Psoas muscle (tissue), 8 donors: ENCODE data around the gene LRP1-AS. TPM values are rescaled to one million over a fixed set of nuclear protein-coding genes. Genes with fewer than 3 reads are reported as not detected.

Experiments
- ATAC-seq, 4 donors: fragments of 200-7000 bp; cut with Tn5 transposase; one replicate each; pipeline ENCODE4 v1.9.1; 2020; ENCODE audit warnings: moderate library complexity in 3 of 4, mild to moderate bottlenecking in 2 of 4
- DNase-seq, 2 donors: peaks; one replicate each; pipeline ENCODE4 v3.0.0-alpha.2; 2020
- H3K27ac ChIP-seq: fragments of 200-600 bp; one replicate; pipeline ENCODE4 v1.8.0; 2022
- H3K27me3 ChIP-seq, 3 donors: fragments of 200-600 bp in 1 of 3; one replicate each; pipeline versions ENCODE4 v1.6.1 to v1.8.0; 2013 to 2022; ENCODE audit warnings: low read length in 2 of 3, mild to moderate bottlenecking in 2 of 3, moderate library complexity in 1 of 3; ENCODE audit not compliant: insufficient read depth in 3 of 3
- H3K36me3 ChIP-seq, 2 donors: fragments of 200-600 bp in 1 of 2; one replicate each; pipeline versions ENCODE4 v1.6.1 to v1.8.0; 2013 to 2022; ENCODE audit warnings: low read depth in 1 of 2, mild to moderate bottlenecking in 1 of 2, moderate library complexity in 1 of 2; ENCODE audit not compliant: insufficient read depth in 1 of 2
- H3K4me1 ChIP-seq: fragments of 200-600 bp; one replicate; pipeline ENCODE4 v1.8.0; 2022
- H3K4me3 ChIP-seq: fragments of 200-600 bp; one replicate; pipeline ENCODE4 v1.8.0; 2022; ENCODE audit warnings: mild to moderate bottlenecking
- H3K9me3 ChIP-seq: fragments of 200-600 bp; one replicate; pipeline ENCODE4 v1.8.0; 2022
- WGBS, 3 donors: extraction: QIAGEN DNeasy Blood & Tissue Kit; methylation state at CpG; one replicate each; pipeline versions ENCODE4 v1.1.6 to v1.1.7; 2013; 5-methylcytosine and 5-hydroxymethylcytosine counted together
- intact Hi-C, 2 donors: fragments of 100-400 bp; cut with DNase I; formaldehyde crosslinking; loops; one replicate each; pipeline versions ENCODE4 v1.11.0 to v1.14.2; 2022
- long read RNA-seq, 2 donors: library from polyadenylated mRNA; unstranded; transcript quantifications; one replicate each; pipeline ENCODE4 v2.0.0, GENCODE V29; 2021
- polyA plus RNA-seq, 3 donors: library from polyadenylated mRNA; stranded (reverse); fragments of 200-250 nt; gene quantifications; one replicate each; pipeline ENCODE4 v1.2.3, GENCODE V29; 2013
- total RNA-seq, 4 donors: library from RNA; stranded (reverse); fragmentation: NEBNext Ultra II Directional in 2 of 4; extraction: Animal tissue kit (Norgen Biotek cat#: 25700) in 2 of 4; gene quantifications; one replicate each; pipeline versions ENCODE4 v1.2.1 to v1.2.4, GENCODE V29; 2021 to 2023
- TF ChIP-seq, protein P1 (sequence below): fragments of 200-600 bp; IDR thresholded peaks from one replicate; pipeline ENCODE4 v1.8.0; 2022; ENCODE audit warnings: antibody characterized with exemption
- donor health status: healthy with polysubstance abuse.
- donor health status: DM: no; HTN: no; CAD: no; lungs with moderate emphysema.
- donor health status: Bipolar disorder and iron deficiency.
- donor health status: healthy.
- donor health status: DM: yes; HTN: yes; CAD: no.
- donor health status: DM: no; HTN: no; CAD: no.
- donor health status: DM: no; HTN: no; CAD: no.
- donor health status: DM: yes; HTN: yes; CAD: no.

LRP1-AS gene
- not detected for total RNA-seq
- not detected for polyA plus RNA-seq
- long read RNA-seq, donor 1, result 0 reads
- long read RNA-seq, donor 2, result 0 reads

DNA sequence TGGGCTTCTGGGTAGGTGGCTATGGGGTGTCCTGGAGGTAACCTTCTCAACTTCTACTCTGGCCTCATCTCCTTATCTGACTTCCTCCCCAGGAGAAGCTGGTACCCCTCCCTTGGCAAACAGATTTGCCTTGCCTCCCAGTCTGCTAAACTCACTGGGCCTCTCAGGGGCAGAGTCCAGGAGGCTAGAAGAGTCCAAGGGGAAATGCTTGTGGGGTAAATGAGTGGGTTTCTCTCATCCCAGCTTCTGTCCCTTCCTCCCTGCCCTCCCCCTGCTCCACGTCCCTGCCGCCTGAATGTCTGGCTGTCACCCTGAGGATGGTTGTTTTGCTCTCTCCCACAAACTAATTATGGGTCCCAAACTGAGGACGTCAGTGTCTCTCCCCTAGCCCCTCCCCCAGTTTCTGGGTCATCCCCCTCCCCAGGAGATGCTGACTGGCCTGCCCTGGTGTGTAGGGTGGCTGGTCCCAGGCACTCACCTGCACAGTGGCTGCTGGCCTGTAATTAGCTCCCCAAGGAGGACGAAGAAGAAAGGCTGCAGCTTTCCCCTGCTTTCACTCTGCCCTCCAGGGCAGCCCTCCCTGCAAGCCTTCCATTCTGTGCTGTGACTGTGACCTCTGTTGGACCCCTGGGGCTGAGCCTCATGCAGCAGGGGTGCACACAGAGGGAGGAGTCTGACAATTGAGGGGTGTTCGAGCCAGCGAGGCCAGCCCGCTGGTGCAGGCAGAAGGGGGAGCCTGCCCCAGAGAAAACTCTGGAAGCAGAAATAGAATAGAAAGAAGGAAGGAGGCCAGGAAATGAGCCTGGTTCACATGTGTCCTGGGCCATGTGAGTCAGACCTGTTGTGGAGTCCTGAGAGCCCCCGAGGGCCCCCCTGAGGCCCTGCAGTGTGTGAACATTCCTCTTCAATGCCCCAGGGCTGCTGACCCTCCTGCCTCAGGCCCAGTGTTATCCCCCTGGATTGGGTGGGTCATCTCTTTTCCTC, at the start of gene LRP1-AS:
LRP1-AS (minus strand) TSS at position 659 of the 984 bp plus-strand sequence.
- intact Hi-C loops, result no loop called here
- 58 to 72% (median 68%) methylated on average over 7 to 8 of the region's 8 CpGs for WGBS, 3 donors
- ATAC-seq, result peak in 3 of 4 donors; percentile 19 to 28 (median 27)
- H3K9me3 ChIP-seq, result no peaks in the 10 kb centered on the region
- peak in 1 of 2 donors; percentile 60 for DNase-seq
- H3K27me3 ChIP-seq, result no peaks in the 10 kb centered on the region
- H3K36me3 ChIP-seq, result peaks cover 0 to 32% of the 10 kb centered on the region in 2 donors
- TF ChIP-seq, protein P1, sequence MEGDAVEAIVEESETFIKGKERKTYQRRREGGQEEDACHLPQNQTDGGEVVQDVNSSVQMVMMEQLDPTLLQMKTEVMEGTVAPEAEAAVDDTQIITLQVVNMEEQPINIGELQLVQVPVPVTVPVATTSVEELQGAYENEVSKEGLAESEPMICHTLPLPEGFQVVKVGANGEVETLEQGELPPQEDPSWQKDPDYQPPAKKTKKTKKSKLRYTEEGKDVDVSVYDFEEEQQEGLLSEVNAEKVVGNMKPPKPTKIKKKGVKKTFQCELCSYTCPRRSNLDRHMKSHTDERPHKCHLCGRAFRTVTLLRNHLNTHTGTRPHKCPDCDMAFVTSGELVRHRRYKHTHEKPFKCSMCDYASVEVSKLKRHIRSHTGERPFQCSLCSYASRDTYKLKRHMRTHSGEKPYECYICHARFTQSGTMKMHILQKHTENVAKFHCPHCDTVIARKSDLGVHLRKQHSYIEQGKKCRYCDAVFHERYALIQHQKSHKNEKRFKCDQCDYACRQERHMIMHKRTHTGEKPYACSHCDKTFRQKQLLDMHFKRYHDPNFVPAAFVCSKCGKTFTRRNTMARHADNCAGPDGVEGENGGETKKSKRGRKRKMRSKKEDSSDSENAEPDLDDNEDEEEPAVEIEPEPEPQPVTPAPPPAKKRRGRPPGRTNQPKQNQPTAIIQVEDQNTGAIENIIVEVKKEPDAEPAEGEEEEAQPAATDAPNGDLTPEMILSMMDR, result no peak
- peaks cover 7% of the 10 kb centered on the region for H3K4me1 ChIP-seq
- no peak within 1 kb of the TSS for H3K4me3 ChIP-seq
- H3K27ac ChIP-seq, result peak within 1 kb of the TSS; percentile 23

DNA sequence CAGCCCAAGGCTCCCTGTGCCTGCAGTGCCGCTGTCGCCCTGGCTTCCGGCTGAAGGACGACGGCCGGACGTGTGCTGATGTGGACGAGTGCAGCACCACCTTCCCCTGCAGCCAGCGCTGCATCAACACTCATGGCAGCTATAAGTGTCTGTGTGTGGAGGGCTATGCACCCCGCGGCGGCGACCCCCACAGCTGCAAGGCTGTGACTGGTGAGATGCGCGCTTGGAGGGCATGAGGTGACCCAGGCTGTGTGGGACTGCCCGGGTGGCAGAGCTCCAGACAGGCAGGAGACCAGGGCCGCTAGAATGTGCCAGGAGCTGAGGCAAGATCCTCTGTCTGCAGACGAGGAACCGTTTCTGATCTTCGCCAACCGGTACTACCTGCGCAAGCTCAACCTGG, 49.5 kb upstream of the LRP1-AS start:
- DNase-seq (no peak), ATAC-seq (no peak)
- H3K36me3 ChIP-seq, result peaks cover 0 to 83% of the 10 kb centered on the region in 2 donors
- no peak overlapping the region for H3K4me3 ChIP-seq
- TF ChIP-seq, protein P1, result no peak
- H3K27ac ChIP-seq, result no peak overlapping the region
- H3K9me3 ChIP-seq, result no peaks in the 10 kb centered on the region
- H3K27me3 ChIP-seq, result no peaks in the 10 kb centered on the region
- WGBS, 3 donors, result 86 to 90% (median 87%) methylated on average over 22 of the region's 22 CpGs
- no peaks in the 10 kb centered on the region for H3K4me1 ChIP-seq
- intact Hi-C loops, result no loop called here

DNA sequence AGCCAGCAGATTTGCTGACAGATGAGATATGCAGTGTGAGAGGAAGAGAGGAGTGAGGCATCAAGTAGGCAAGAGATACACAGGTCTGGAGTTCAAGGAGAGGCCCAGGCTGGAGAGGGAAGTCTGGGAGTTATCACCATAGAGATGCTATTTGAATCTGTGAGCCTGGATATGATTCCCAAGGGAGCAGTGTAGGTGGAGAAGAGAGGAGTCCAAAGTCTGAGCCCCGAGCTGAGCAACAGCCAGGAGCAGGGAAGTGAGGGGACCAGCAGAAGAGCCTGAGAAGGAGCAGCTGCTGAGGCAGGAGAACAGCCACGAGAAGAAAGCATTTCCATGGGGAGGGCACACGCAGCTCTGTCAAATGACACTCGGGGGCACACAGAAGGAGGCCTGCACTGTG, 49.0 kb upstream of the LRP1-AS start:
- H3K4me1 ChIP-seq, result no peaks in the 10 kb centered on the region
- H3K4me3 ChIP-seq, result no peak overlapping the region
- no peaks in the 10 kb centered on the region for H3K9me3 ChIP-seq
- DNase-seq (no peak), ATAC-seq (no peak)
- H3K27ac ChIP-seq, result no peak overlapping the region
- intact Hi-C loops, result no loop called here
- TF ChIP-seq, protein P1, result no peak
- peaks cover 0 to 79% of the 10 kb centered on the region in 2 donors for H3K36me3 ChIP-seq
- no peaks in the 10 kb centered on the region for H3K27me3 ChIP-seq
- 67 to 71% (median 67%) methylated on average over 4 of the region's 4 CpGs for WGBS, 3 donors

DNA sequence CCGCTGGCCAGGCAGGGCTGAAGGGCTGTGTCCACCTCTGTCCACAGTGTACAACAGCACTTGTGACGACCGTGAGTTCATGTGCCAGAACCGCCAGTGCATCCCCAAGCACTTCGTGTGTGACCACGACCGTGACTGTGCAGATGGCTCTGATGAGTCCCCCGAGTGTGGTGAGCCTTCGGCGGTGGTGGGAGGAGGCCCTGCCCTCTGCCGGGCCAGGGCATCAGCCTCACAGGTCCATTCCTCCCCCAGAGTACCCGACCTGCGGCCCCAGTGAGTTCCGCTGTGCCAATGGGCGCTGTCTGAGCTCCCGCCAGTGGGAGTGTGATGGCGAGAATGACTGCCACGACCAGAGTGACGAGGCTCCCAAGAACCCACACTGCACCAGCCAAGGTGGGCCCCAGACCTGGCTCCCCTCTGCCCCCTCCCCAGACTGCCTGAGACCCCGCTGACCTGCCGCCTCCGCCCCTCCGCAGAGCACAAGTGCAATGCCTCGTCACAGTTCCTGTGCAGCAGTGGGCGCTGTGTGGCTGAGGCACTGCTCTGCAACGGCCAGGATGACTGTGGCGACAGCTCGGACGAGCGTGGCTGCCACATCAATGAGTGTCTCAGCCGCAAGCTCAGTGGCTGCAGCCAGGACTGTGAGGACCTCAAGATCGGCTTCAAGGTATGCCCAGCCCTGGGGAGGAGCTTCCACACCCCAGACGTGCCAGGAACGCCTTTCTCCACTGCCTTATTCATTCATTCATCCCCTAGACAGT, 48.4 kb upstream of the LRP1-AS start:
- Histone ChIP-seq H3K9me3 (no peaks in the 10 kb centered on the region), H3K27ac (no peak overlapping the region), H3K27me3 (no peaks in the 10 kb centered on the region), H3K36me3 (peaks cover 0 to 76% of the 10 kb centered on the region in 2 donors), H3K4me1 (no peaks in the 10 kb centered on the region), H3K4me3 (no peak overlapping the region)
- 77 to 81% (median 78%) methylated on average over 30 to 34 of the region's 34 CpGs for WGBS, 3 donors
- no peak for DNase-seq
- intact Hi-C loops, result no loop called here
- TF ChIP-seq, protein P1, result no peak
- no peak for ATAC-seq
